PC-9 (cell line): ENCODE measurements around the gene CIZ1. TPM values are rescaled to one million over a fixed set of nuclear protein-coding genes. Genes with fewer than 3 reads are reported as not detected.

Experiments
- BruUV-seq: library from RNA; stranded (reverse); fragments of 400-500 nt; replicated peaks from 2 replicates; lab custom pipeline; 2021; lab: Mats Ljungman, UMichigan
- CTCF ChIA-PET: fragments of 300-600 bp; sonication (Branson Sonifier 250); formaldehyde crosslinking; loops from one replicate; lab custom pipeline; 2022; ENCODE audit warnings: antibody characterized with exemption; lab: Charles Lee
- POLR2A ChIA-PET: fragments of 300-600 bp; sonication (Branson Sonifier 250); formaldehyde crosslinking; loops from one replicate; lab custom pipeline; 2022; ENCODE audit warnings: antibody characterized with exemption; ENCODE audit not compliant: unreplicated experiment; lab: Charles Lee
- DNase-seq, 2 experiments: peaks; one replicate each; pipeline versions ENCODE4 v3.0.0 to v3.0.0-alpha.2; 2015 to 2022; ENCODE audit warnings: mixed read lengths in 1 of 2
- H2AFZ ChIP-seq: fragments of 200-600 bp; sonication (generic); 2 replicates; pipeline ENCODE4 v1.8.1; 2017; ENCODE audit warnings: antibody characterized with exemption
- H3F3A ChIP-seq: fragments of 200-600 bp; sonication (generic); 2 replicates; pipeline ENCODE4 v1.8.1; 2017; ENCODE audit warnings: antibody characterized with exemption, mild to moderate bottlenecking, low read depth; ENCODE audit not compliant: insufficient read depth
- H3K27ac ChIP-seq: fragments of 200-600 bp; sonication (generic); 2 replicates; pipeline ENCODE4 v1.6.1; 2016; ENCODE audit warnings: mixed run types
- H3K27me3 ChIP-seq: fragments of 200-600 bp; sonication (generic); 2 replicates; pipeline ENCODE4 v1.6.1; 2016; ENCODE audit warnings: low read depth, mixed run types; ENCODE audit not compliant: insufficient read depth
- H3K36me3 ChIP-seq: fragments of 200-600 bp; sonication (generic); 2 replicates; pipeline ENCODE4 v1.6.1; 2016; ENCODE audit warnings: low read depth, mixed run types
- H3K4me1 ChIP-seq: fragments of 200-600 bp; sonication (generic); replicated peaks from 2 replicates; pipeline ENCODE4 v1.6.1; 2016; ENCODE audit warnings: mixed run types; ENCODE audit not compliant: insufficient read depth
- H3K4me2 ChIP-seq: fragments of 200-600 bp; sonication (generic); 2 replicates; pipeline ENCODE4 v1.6.1; 2017; ENCODE audit warnings: mixed run types
- H3K4me3 ChIP-seq: fragments of 200-600 bp; sonication (generic); 2 replicates; pipeline ENCODE4 v1.6.1; 2016; ENCODE audit warnings: mixed run types
- H3K79me2 ChIP-seq: fragments of 200-600 bp; sonication (generic); 2 replicates; pipeline ENCODE4 v1.6.1; 2017; ENCODE audit warnings: low read depth, mixed run types
- H3K9me2 ChIP-seq: fragments of 200-600 bp; sonication (generic); 2 replicates; pipeline ENCODE4 v1.8.1; 2017; ENCODE audit warnings: mild to moderate bottlenecking; ENCODE audit not compliant: insufficient read depth
- H3K9me3 ChIP-seq: fragments of 200-600 bp; sonication (generic); 2 replicates; pipeline ENCODE4 v1.8.1; 2016; ENCODE audit warnings: low read depth; ENCODE audit not compliant: insufficient read depth
- H4K20me1 ChIP-seq: fragments of 200-600 bp; sonication (generic); 2 replicates; pipeline ENCODE4 v1.8.1; 2017; ENCODE audit not compliant: insufficient read depth
- EZH2 ChIP-seq: fragments of 200-600 bp; sonication (generic); IDR thresholded peaks from 2 replicates; pipeline ENCODE4 v1.8.0; 2017; ENCODE audit warnings: antibody characterized with exemption, low read depth
- intact Hi-C: fragments of 100-400 bp; cut with micrococcal nuclease; formaldehyde crosslinking; loops from one replicate; pipeline ENCODE4 v1.10.0; 2022; ENCODE audit not compliant: unreplicated experiment
- total RNA-seq: library from RNA; stranded (reverse); gene quantifications from 2 replicates; pipeline ENCODE4 v1.2.3, GENCODE V29; 2021
- TF ChIP-seq, protein P1 (sequence below): fragments of 200-600 bp; sonication (generic); conservative IDR thresholded peaks from 2 replicates; pipeline ENCODE4 v1.6.1; 2017; ENCODE audit warnings: mixed run types, antibody characterized with exemption, mild to moderate bottlenecking, moderate library complexity

The CIZ1 gene
- total RNA-seq, 1 experiment from 2014 or later = 213 TPM

DNA sequence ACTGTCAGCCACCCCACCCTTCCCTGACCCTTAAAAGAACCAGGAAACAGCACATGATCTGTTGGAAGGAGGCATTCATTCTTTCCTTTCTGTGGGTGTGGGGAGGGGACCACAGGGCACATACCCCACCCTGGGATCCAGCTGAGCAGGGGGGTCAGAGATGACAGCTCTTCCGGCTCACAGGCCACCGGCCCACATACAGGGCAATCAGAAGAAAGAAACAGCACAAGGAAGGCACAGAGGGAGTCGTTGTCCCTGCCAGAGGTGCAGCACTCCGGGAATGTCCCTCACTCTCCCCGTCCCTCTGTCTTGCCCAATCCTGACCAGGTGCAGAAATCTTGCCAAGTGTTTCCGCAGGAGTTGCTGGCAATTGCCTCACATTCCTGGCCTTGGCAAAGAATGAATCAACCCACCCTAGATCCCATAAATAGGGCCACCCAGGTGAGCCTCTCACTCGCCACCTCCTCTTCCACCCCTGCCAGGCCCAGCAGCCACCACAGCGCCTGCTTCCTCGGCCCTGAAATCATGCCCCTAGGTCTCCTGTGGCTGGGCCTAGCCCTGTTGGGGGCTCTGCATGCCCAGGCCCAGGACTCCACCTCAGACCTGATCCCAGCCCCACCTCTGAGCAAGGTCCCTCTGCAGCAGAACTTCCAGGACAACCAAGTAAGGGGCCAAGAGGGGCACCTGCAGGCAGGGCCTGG is 42.2 kb downstream of the CIZ1 start, which contains the start of gene LCN2:
Gene LCN2 (plus strand): TSS at position 453 of the 701 bp plus-strand sequence. CDS start 73 bp downstream, at position 526.
- Histone ChIP-seq H3K9me2 (no peaks in the 10 kb centered on the region), H3K79me2 (peaks cover 44% of the 10 kb centered on the region), H3K4me1 (peaks cover 60% of the 10 kb centered on the region), H3K36me3 (peaks cover 7% of the 10 kb centered on the region; the same call in 1 of the 2 replicates), H3K27me3 (no peaks in the 10 kb centered on the region), H3F3A (peaks cover 81% of the 10 kb centered on the region), H2AFZ (no peak within 1 kb of the TSS), H3K4me3 (peak within 1 kb of the TSS; percentile 97), H4K20me1 (peaks cover 24% of the 10 kb centered on the region), H3K9me3 (no peaks in the 10 kb centered on the region), H3K27ac (peak within 1 kb of the TSS; percentile 99), H3K4me2 (peak within 1 kb of the TSS; percentile 100)
- ChIA-PET POLR2A (interaction anchor here (0.6 to 0.8 kb wide), 2 partner anchors 10 to 41 kb away, joined by 5 to 10 read pairs; no protein-coding TSS in a partner anchor), CTCF (no interaction called here)
- TF ChIP-seq, protein P1, sequence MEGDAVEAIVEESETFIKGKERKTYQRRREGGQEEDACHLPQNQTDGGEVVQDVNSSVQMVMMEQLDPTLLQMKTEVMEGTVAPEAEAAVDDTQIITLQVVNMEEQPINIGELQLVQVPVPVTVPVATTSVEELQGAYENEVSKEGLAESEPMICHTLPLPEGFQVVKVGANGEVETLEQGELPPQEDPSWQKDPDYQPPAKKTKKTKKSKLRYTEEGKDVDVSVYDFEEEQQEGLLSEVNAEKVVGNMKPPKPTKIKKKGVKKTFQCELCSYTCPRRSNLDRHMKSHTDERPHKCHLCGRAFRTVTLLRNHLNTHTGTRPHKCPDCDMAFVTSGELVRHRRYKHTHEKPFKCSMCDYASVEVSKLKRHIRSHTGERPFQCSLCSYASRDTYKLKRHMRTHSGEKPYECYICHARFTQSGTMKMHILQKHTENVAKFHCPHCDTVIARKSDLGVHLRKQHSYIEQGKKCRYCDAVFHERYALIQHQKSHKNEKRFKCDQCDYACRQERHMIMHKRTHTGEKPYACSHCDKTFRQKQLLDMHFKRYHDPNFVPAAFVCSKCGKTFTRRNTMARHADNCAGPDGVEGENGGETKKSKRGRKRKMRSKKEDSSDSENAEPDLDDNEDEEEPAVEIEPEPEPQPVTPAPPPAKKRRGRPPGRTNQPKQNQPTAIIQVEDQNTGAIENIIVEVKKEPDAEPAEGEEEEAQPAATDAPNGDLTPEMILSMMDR = no peak; the same call in 1 of the 2 replicates
- no peak for TF ChIP-seq EZH2
- no TSS peak for BruUV-seq
- intact Hi-C loops = loop anchor here (1.0 to 5.0 kb wide), 3 partner anchors 12 to 43 kb away; partner anchors contain the start of gene CIZ1
- DNase-seq = peak; percentile 93 to 96

DNA sequence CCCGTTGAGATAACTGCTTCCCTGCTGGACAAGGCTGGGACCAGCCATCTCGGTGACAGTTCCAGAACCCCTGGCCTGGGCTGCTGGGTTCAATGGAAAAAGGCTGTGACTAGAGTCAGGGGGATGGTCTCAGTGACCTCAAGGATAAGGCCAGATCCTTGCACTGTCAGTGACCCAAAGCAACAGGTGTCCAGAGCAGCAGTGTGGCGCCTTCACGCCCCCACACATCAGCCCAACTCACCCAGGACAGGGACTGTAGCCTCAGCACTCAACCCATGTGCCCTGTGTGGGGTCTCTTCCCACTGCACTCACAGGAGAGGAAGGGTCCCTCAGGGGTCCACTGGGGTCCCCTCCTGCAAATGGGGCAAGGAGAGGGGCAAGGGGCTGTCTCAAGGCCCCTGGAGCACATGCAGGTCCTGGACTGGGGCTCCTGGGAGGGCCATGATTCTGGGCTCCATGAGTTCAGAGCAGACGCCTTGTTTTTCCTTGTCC is 42.8 kb downstream of the CIZ1 start:
- Histone ChIP-seq H3K4me2 (peak overlapping the region; percentile 100), H3K36me3 (peaks cover 7% of the 10 kb centered on the region; the same call in 1 of the 2 replicates), H3F3A (peaks cover 81% of the 10 kb centered on the region), H3K27me3 (no peaks in the 10 kb centered on the region), H3K4me1 (peaks cover 66% of the 10 kb centered on the region), H2AFZ (no peak overlapping the region), H3K4me3 (peak overlapping the region; percentile 97; the same call in 1 of the 2 replicates), H3K27ac (peak overlapping the region; percentile 99), H4K20me1 (peaks cover 24% of the 10 kb centered on the region), H3K9me3 (no peaks in the 10 kb centered on the region), H3K79me2 (peaks cover 44% of the 10 kb centered on the region), H3K9me2 (no peaks in the 10 kb centered on the region)
- TSS peak; percentile 43 for BruUV-seq
- intact Hi-C loops = loop anchor here (5.0 kb wide), 1 partner anchor 44 kb away; the partner anchor contains the start of gene CIZ1
- no peak for DNase-seq
- POLR2A ChIA-PET = interaction anchor here (0.6 to 0.8 kb wide), 2 partner anchors 11 to 41 kb away, joined by 5 to 10 read pairs; no protein-coding TSS in a partner anchor
- CTCF ChIA-PET = no interaction called here
- TF ChIP-seq EZH2 = no peak
- TF ChIP-seq, protein P1 = no peak

DNA sequence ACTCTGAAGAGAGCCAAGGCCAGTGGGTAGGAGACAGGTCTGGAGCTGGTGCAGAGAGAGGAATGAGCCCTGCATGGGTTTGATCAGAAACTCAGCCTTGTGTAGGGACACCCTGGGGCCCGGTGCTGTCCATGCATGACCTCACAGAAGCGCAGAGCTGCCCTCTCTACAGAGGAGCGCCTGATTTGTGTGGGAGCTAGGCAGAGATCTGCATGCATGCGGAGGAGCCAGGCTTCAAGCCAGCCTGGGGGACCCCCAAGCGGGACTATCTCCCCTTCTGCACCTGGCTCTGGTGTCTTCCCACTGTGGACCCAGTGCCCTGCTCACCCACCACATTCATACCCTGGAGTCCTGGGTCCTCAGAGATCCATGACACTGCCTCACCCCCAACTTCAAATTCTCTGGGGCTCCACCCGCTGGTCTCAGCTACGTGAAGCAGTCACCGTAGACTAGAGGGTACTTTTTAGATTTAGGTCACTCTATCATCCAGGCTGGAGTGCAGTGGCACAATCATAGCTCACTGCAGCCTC is 44.7 kb downstream of the CIZ1 start:
- Histone ChIP-seq H3K27ac (peak overlapping the region; percentile 87), H3K4me3 (no peak overlapping the region), H2AFZ (no peak overlapping the region), H3F3A (peaks cover 81% of the 10 kb centered on the region), H3K36me3 (peaks cover 7% of the 10 kb centered on the region; the same call in 1 of the 2 replicates), H3K4me1 (peaks cover 80% of the 10 kb centered on the region), H3K27me3 (no peaks in the 10 kb centered on the region), H3K79me2 (peaks cover 44% of the 10 kb centered on the region), H3K9me2 (no peaks in the 10 kb centered on the region), H4K20me1 (peaks cover 9% of the 10 kb centered on the region), H3K4me2 (peak overlapping the region; percentile 72), H3K9me3 (no peaks in the 10 kb centered on the region)
- CTCF ChIA-PET = interaction anchor here (0.6 kb wide), 1 partner anchor 45 kb away, joined by 3 read pairs; no protein-coding TSS in a partner anchor
- POLR2A ChIA-PET = interaction anchor here (0.7 kb wide), 1 partner anchor 13 kb away, joined by 4 read pairs; the partner anchor contains the start of gene BBLN
- DNase-seq = no peak
- no peak for TF ChIP-seq EZH2
- TF ChIP-seq, protein P1 = no peak
- no TSS peak for BruUV-seq
- intact Hi-C loops = loop anchor here (5.0 kb wide), 1 partner anchor 46 kb away; the partner anchor contains the start of gene CIZ1
